ENCODE results near the gene LRP11. TPM values are rescaled to one million over a fixed set of nuclear protein-coding genes. Genes with fewer than 3 reads are reported as not detected.

Gene LRP11
- total RNA-seq, 1 donor from 2014 or later: 51.7 TPM

- Mint-ChIP-seq H3K27ac (ENCODE audit: unreplicated experiment) (no peak within 1 kb of the TSS), H3K27me3 (ENCODE audit: unreplicated experiment) (peaks cover 10% of the 10 kb centered on the region), H3K4me3 (ENCODE audit: unreplicated experiment) (no peak within 1 kb of the TSS), H3K4me1 (ENCODE audit: unreplicated experiment) (peaks cover 25% of the 10 kb centered on the region), H3K36me3 (ENCODE audit: low read depth, unreplicated experiment) (no peaks in the 10 kb centered on the region), H3K9me3 (ENCODE audit: unreplicated experiment) (no peaks in the 10 kb centered on the region)
- no peak for TF ChIP-seq CTCF (IDR thresholded peaks at IDR 0.05; ENCODE audit: unreplicated experiment)
- no peak for DNase-seq (ENCODE audit: low spot score)
Observed at GRCh38 chr6:149897855-149898744, 33.9 kb upstream of the LRP11 start, which contains the start of gene RAET1E. RAET1E (minus strand) TSS chr6:149898113; CDS start chr6:149890901, 7,212 bp downstream.

- Mint-ChIP-seq H3K9me3 (ENCODE audit: unreplicated experiment) (no peaks in the 10 kb centered on the region), H3K4me1 (ENCODE audit: unreplicated experiment) (peaks cover 26% of the 10 kb centered on the region), H3K4me3 (ENCODE audit: unreplicated experiment) (no peak overlapping the region), H3K27me3 (ENCODE audit: unreplicated experiment) (peaks cover 10% of the 10 kb centered on the region), H3K36me3 (ENCODE audit: low read depth, unreplicated experiment) (no peaks in the 10 kb centered on the region), H3K27ac (ENCODE audit: unreplicated experiment) (no peak overlapping the region)
- DNase-seq (ENCODE audit: low spot score): no peak
- TF ChIP-seq CTCF (IDR thresholded peaks at IDR 0.05; ENCODE audit: unreplicated experiment): no peak
Observed at GRCh38 chr6:149897015-149897697, 33.0 kb upstream of the LRP11 start.

- no peaks in the 10 kb centered on the region for H3K9me3 Mint-ChIP-seq (ENCODE audit: unreplicated experiment)
- no peaks in the 10 kb centered on the region for H3K36me3 Mint-ChIP-seq (ENCODE audit: low read depth, unreplicated experiment)
- no peak for DNase-seq (ENCODE audit: low spot score)
- H3K4me3 Mint-ChIP-seq (ENCODE audit: unreplicated experiment): no peak overlapping the region
- peaks cover 10% of the 10 kb centered on the region for H3K27me3 Mint-ChIP-seq (ENCODE audit: unreplicated experiment)
- no peak overlapping the region for H3K27ac Mint-ChIP-seq (ENCODE audit: unreplicated experiment)
- peaks cover 26% of the 10 kb centered on the region for H3K4me1 Mint-ChIP-seq (ENCODE audit: unreplicated experiment)
- TF ChIP-seq CTCF (IDR thresholded peaks at IDR 0.05; ENCODE audit: unreplicated experiment): no peak
Observed at GRCh38 chr6:149896491-149896890, 32.3 kb upstream of the LRP11 start.

GRCh38 chr6:149895833-149896271 lies 31.7 kb upstream of the LRP11 start:
- H3K9me3 Mint-ChIP-seq (ENCODE audit: unreplicated experiment): no peaks in the 10 kb centered on the region
- no peak for DNase-seq (ENCODE audit: low spot score)
- H3K4me1 Mint-ChIP-seq (ENCODE audit: unreplicated experiment): peaks cover 30% of the 10 kb centered on the region
- H3K27ac Mint-ChIP-seq (ENCODE audit: unreplicated experiment): no peak overlapping the region
- TF ChIP-seq CTCF (IDR thresholded peaks at IDR 0.05; ENCODE audit: unreplicated experiment): no peak
- H3K27me3 Mint-ChIP-seq (ENCODE audit: unreplicated experiment): peaks cover 10% of the 10 kb centered on the region
- no peaks in the 10 kb centered on the region for H3K36me3 Mint-ChIP-seq (ENCODE audit: low read depth, unreplicated experiment)
- H3K4me3 Mint-ChIP-seq (ENCODE audit: unreplicated experiment): no peak overlapping the region

All from endothelial cell (in vitro differentiated cells).